ENCODE measurements around the gene NPC1.

Gene NPC1

GRCh38 chr18:23545247-23545789 lies 41.0 kb downstream of the NPC1 start:
- DNase-seq, result no peak

- no peak for DNase-seq
Observed at GRCh38 chr18:23542461-23542860, 43.8 kb downstream of the NPC1 start.

- DNase-seq, result no peak
Observed at GRCh38 chr18:23541349-23542093, 44.8 kb downstream of the NPC1 start.

- no peak for DNase-seq
Observed at GRCh38 chr18:23540867-23541266, 45.4 kb downstream of the NPC1 start.

- DNase-seq, result no peak
Observed at GRCh38 chr18:23539911-23540525, 46.3 kb downstream of the NPC1 start.

GRCh38 chr18:23539296-23539695 lies 47.0 kb downstream of the NPC1 start:
- no peak for DNase-seq

GRCh38 chr18:23538870-23539269 lies 47.4 kb downstream of the NPC1 start:
- no peak for DNase-seq

GRCh38 chr18:23538001-23538400 lies 48.3 kb downstream of the NPC1 start:
- no peak for DNase-seq

- DNase-seq, result no peak
Observed at GRCh38 chr18:23537274-23537673, 49.0 kb downstream of the NPC1 start.

GRCh38 chr18:23536204-23536603 lies 50.1 kb downstream of the NPC1 start:
- no peak for DNase-seq

- DNase-seq, result no peak
Observed at GRCh38 chr18:23534276-23534675, 52.0 kb downstream of the NPC1 start.

GRCh38 chr18:23532848-23533247 lies 53.5 kb downstream of the NPC1 start:
- no peak for DNase-seq

GRCh38 chr18:23531912-23532311 lies 54.4 kb downstream of the NPC1 start:
- DNase-seq, result no peak

- no peak for DNase-seq
Observed at GRCh38 chr18:23530195-23530594, 56.1 kb downstream of the NPC1 start.

- no peak for DNase-seq
Observed at GRCh38 chr18:23529604-23530003, 56.7 kb downstream of the NPC1 start.

GRCh38 chr18:23528580-23529472 lies 57.5 kb downstream of the NPC1 start:
- DNase-seq, result no peak

GRCh38 chr18:23526501-23527063 lies 59.7 kb downstream of the NPC1 start:
- no peak for DNase-seq

GRCh38 chr18:23524213-23524707 lies 62.0 kb downstream of the NPC1 start:
- DNase-seq, result no peak

- DNase-seq, result no peak
Observed at GRCh38 chr18:23523429-23524212, 62.7 kb downstream of the NPC1 start.

GRCh38 chr18:23521907-23522306 lies 64.4 kb downstream of the NPC1 start:
- DNase-seq, result no peak

GRCh38 chr18:23521271-23521670 lies 65.0 kb downstream of the NPC1 start:
- no peak for DNase-seq

GRCh38 chr18:23519734-23520133 lies 66.6 kb downstream of the NPC1 start:
- DNase-seq, result no peak

Measured in activated CD4-positive, alpha-beta T cell treated with anti-CD3 and anti-CD28 coated beads for 48 hours (primary cell).